Upper lobe of left lung (tissue), 6 donors: ENCODE data around the gene RNASE11. TPM values are rescaled to one million over a fixed set of nuclear protein-coding genes. Genes with fewer than 3 reads are reported as not detected.

Source experiments
- ATAC-seq, 2 donors: fragments of 200-7000 bp; cut with Tn5 transposase; one replicate each; pipeline ENCODE4 v1.9.1; 2022; ENCODE audit warnings: mild to moderate bottlenecking in 2 of 2, moderate library complexity in 2 of 2; ENCODE audit not compliant: low FRiP score in 2 of 2
- DNase-seq, 2 donors: peaks; one replicate each; pipeline ENCODE4 v3.0.0-alpha.2; 2019 to 2020
- H3K27ac ChIP-seq, 4 donors: fragments of 200-600 bp; sonication (generic); one replicate each; pipeline ENCODE4 v1.5.1; 2016 to 2019
- H3K27me3 ChIP-seq, 4 donors: fragments of 200-600 bp; sonication (generic); one replicate each; pipeline ENCODE4 v1.5.1; 2017 to 2019
- H3K36me3 ChIP-seq, 4 donors: fragments of 200-600 bp; sonication (generic); one replicate each; pipeline ENCODE4 v1.5.1; 2016 to 2019
- H3K4me1 ChIP-seq, 4 donors: fragments of 200-600 bp; sonication (generic); one replicate each; pipeline ENCODE4 v1.5.1; 2018 to 2019
- H3K4me3 ChIP-seq, 4 donors: fragments of 200-600 bp; sonication (generic); one replicate each; pipeline ENCODE4 v1.5.1; 2017 to 2019; ENCODE audit warnings: mild to moderate bottlenecking in 2 of 4, moderate library complexity in 1 of 4
- H3K9me3 ChIP-seq, 4 donors: fragments of 200-600 bp; sonication (generic); one replicate each; pipeline ENCODE4 v1.5.1; 2018 to 2019
- CTCF ChIP-seq, 6 experiments: fragments of 450-650 bp in 4 of 6; fragments of 200-600 bp in 2 of 6; sonication (generic) in 2 of 6; IDR thresholded peaks; one replicate each; pipeline ENCODE4 v1.5.1; 2016 to 2019; ENCODE audit warnings: antibody characterized with exemption in 6 of 6
- EP300 ChIP-seq, 4 donors: sonication (generic); formaldehyde crosslinking; IDR thresholded peaks; one replicate each; pipeline ENCODE4 v1.5.1; 2017; ENCODE audit warnings: antibody characterized with exemption in 4 of 4, control low read depth in 2 of 4
- POLR2A ChIP-seq, 4 donors: fragments of 450-650 bp; IDR thresholded peaks; one replicate each; pipeline ENCODE4 v1.5.1; 2016 to 2017; ENCODE audit warnings: antibody characterized with exemption in 4 of 4, mild to moderate bottlenecking in 2 of 4
- POLR2AphosphoS5 ChIP-seq, 2 donors: sonication (generic); formaldehyde crosslinking; IDR thresholded peaks; one replicate each; pipeline ENCODE4 v1.5.1; 2017; ENCODE audit warnings: antibody characterized with exemption in 2 of 2
- whole genome bisulfite sequencing, 2 donors: methylation state at CpG; one replicate each; pipeline ENCODE4 v1.1.5; 2017 to 2018; 5-methylcytosine and 5-hydroxymethylcytosine counted together
- total RNA-seq, 6 donors: library from RNA; depleted of rRNA in 4 of 6; stranded (reverse); fragments of >200 nt in 4 of 6; gene quantifications; one replicate each; pipeline versions ENCODE4 v1.1.0 to v1.2.1, GENCODE V29; 2016 to 2021
- donor health status: DM: no; HTN: no; CAD: no; lungs with moderate emphysema.
- donor health status: DM: no; HTN: yes; CAD: no; lungs with severe emphysema.

The RNASE11 gene
- total RNA-seq, 6 donors from 2014 or later, result not detected

GRCh38 chr14:20614038-20614840 lies 26.4 kb upstream of the RNASE11 start:
- H3K4me1 ChIP-seq, result peaks cover 0 to 29% (median 12%) of the 10 kb centered on the region in 4 donors
- ATAC-seq, result no peak
- 14 to 16% methylated on average over 16 to 17 of the region's 17 CpGs for WGBS, 2 donors

GRCh38 chr14:20613094-20614037 lies 25.6 kb upstream of the RNASE11 start:
- WGBS, 2 donors, result 0 to 1% methylated on average over 26 to 34 of the region's 34 CpGs
- ATAC-seq (peak; percentile 86 to 94), DNase-seq (peak; percentile 74 to 82)
- Histone ChIP-seq H3K4me1 (peaks cover 0 to 29% (median 12%) of the 10 kb centered on the region in 4 donors), H3K4me3 (peak overlapping the region; percentile 1 to 58 (median 48)), H3K9me3 (no peaks in the 10 kb centered on the region), H3K36me3 (no peaks in the 10 kb centered on the region), H3K27ac (peak overlapping the region; percentile 54 to 77 (median 72)), H3K27me3 (no peaks in the 10 kb centered on the region)
- TF ChIP-seq POLR2AphosphoS5 (IDR thresholded peaks at IDR 0.05) (peak; percentile 12 to 35), POLR2A (IDR thresholded peaks at IDR 0.05) (no peak), EP300 (IDR thresholded peaks at IDR 0.05) (no peak), CTCF (IDR thresholded peaks at IDR 0.05) (peak; percentile 60 to 97 (median 88))

More at GRCh38 chr14:20614038-20614840, 26.4 kb upstream of the RNASE11 start:
- TF ChIP-seq EP300 (IDR thresholded peaks at IDR 0.05) (no peak), POLR2A (IDR thresholded peaks at IDR 0.05) (no peak)
- no peaks in the 10 kb centered on the region for H3K9me3 ChIP-seq
- no peaks in the 10 kb centered on the region for H3K36me3 ChIP-seq
- H3K27ac ChIP-seq, result peak overlapping the region; percentile 54 to 77 (median 72)
- H3K27me3 ChIP-seq, result no peaks in the 10 kb centered on the region
- H3K4me3 ChIP-seq, result peak overlapping the region; percentile 1 to 58 (median 48)
- no peak for DNase-seq

- Histone ChIP-seq H3K4me3 (no peak overlapping the region), H3K36me3 (no peaks in the 10 kb centered on the region), H3K27ac (peak overlapping the region in 1 of 4 donors; percentile 75), H3K9me3 (no peaks in the 10 kb centered on the region), H3K27me3 (no peaks in the 10 kb centered on the region), H3K4me1 (peaks cover 0 to 24% (median 11%) of the 10 kb centered on the region in 4 donors)
- WGBS, 2 donors, result 37 to 44% methylated on average over 5 of the region's 5 CpGs
- ATAC-seq (no peak), DNase-seq (no peak)
- TF ChIP-seq CTCF (IDR thresholded peaks at IDR 0.05) (no peak), POLR2AphosphoS5 (IDR thresholded peaks at IDR 0.05) (no peak), EP300 (IDR thresholded peaks at IDR 0.05) (no peak)
These were observed 24.6 kb upstream of the RNASE11 start for GRCh38 chr14:20612403-20612802.

- Histone ChIP-seq H3K27me3 (no peaks in the 10 kb centered on the region), H3K9me3 (no peaks in the 10 kb centered on the region), H3K36me3 (no peaks in the 10 kb centered on the region), H3K4me1 (peaks cover 0 to 24% (median 11%) of the 10 kb centered on the region in 4 donors), H3K27ac (no peak overlapping the region), H3K4me3 (no peak overlapping the region)
- no peak for ATAC-seq
- no peak for DNase-seq
- TF ChIP-seq CTCF (IDR thresholded peaks at IDR 0.05) (no peak), POLR2A (IDR thresholded peaks at IDR 0.05) (no peak), POLR2AphosphoS5 (IDR thresholded peaks at IDR 0.05) (no peak), EP300 (IDR thresholded peaks at IDR 0.05) (no peak)
- WGBS, 2 donors, result 52 to 72% methylated on average over 4 of the region's 4 CpGs
These were observed 23.5 kb upstream of the RNASE11 start for GRCh38 chr14:20611277-20611676.
